GM19438 (cell line): Measurements from ENCODE around the gene LDLRAD2.
"Not testable (repeated sequence)": the region's sequence is repeated elsewhere in the genome, so short reads cannot be mapped to it uniquely, and the experiment has no call there.

Source experiments
- ATAC-seq: cut with Tn5 transposase; IDR thresholded peaks from one replicate; pipeline ENCODE4 v1.9.1; 2021; ENCODE audit warnings: low read depth; ENCODE audit not compliant: unreplicated experiment

The LDLRAD2 gene

DNA sequence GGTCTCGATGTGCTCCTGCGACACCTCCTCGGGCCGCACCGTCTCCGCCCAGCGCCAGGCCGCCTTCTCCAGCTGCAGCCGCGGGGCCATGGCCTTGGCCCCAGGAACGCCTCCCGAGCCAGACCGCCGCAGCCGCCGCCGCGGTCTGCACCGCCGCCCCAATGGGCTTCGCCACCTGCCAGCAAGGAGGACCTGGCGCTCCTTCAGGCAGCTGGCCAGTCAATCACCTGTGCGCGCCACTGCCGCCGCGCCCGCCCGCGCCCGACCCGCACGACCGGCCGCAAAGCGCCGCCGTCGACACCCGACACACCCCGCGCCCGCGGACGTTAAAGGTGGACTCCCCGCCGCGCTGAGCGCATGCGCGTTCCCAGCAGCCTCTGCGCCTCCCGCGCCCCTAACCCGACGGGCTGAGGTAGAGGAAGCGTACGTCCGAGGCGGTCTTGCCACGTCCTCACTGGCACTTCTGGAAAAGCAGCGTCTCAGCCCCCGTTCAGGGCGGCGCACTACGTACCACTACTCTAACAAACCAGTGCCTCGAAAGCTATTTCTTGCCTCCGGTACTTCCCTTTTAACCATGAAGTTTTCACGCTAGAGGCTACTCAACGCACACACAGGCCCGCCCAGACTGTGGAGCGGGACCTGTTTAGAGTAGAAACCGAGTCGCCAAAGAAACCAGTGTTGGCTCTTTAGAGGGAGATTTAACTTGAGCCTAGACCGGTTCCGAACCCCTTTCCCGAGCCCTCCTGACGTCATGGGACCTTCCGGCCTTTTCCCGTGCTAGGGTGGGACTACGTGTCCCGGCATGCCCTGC, 29.0 kb upstream of the LDLRAD2 start, which contains the start of gene USP48:
TSS of gene USP48 (minus strand) at position 282 of the 811 bp plus-strand sequence. CDS start at position 90, 192 bp downstream.
- ATAC-seq: peak; percentile 61

DNA sequence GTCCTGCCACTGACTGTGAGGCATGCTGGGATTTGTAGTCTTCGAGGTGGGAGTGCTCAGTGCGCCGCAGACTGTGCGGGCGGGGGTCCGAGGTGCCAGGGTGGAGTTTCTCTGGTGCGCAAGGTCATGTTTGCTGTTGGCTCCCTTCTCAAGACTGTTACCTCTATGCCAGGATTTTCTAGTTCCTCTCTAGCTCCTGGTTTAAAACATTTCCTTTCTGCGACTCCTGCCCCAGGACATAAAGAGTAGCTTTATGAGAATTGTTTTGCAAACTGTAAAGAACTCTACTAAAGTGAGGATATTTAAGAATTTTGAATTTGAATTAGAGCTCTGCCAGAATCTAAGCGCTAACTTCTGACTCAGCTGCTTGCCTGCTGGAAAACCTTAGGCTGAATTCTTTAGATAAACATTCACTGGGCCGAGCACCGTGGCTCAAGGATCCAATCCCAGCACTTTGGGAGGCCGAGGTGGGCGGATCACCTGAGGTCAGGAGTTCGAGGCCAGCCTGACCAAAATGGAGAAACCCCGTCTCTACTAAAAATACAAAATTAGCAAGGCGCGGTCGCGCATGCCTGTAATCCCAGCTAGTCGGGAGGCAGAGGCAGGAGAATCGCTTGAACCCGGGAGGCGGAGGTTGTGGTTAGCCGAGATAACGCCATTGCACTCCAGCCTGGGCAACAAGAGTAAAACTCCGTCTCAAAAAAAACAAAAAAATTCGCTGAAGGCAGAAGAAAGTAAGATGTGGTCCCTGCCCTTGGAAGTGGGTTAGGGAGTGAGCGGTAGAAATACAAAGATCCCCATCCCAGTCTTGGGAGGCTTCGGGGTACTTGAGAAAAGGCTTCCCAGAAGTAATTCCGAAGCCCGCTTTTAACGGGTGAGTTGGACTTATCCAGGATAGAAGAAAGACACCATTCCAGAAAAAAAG, 28.1 kb upstream of the LDLRAD2 start:
- ATAC-seq: no peak

DNA sequence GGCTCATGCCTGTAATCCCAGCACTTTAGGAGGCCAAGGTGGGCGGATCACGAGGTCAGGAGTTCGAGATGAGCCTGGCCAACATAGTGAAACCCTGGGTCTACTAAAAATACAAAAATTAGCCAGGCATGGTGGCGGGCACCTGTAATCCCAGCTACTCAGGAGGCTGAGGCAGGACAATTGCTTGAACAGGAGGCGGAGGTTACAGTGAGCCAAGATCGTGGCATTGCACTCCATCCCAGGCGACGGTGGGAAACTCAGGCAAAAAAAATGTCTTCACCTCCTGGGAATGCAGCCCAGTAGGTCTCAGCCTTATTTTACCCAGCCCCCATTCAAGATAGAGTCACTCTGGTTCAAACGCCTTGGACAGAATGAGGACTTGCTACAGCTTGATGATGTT, 26.3 kb upstream of the LDLRAD2 start:
- not testable (repeated sequence) for ATAC-seq

DNA sequence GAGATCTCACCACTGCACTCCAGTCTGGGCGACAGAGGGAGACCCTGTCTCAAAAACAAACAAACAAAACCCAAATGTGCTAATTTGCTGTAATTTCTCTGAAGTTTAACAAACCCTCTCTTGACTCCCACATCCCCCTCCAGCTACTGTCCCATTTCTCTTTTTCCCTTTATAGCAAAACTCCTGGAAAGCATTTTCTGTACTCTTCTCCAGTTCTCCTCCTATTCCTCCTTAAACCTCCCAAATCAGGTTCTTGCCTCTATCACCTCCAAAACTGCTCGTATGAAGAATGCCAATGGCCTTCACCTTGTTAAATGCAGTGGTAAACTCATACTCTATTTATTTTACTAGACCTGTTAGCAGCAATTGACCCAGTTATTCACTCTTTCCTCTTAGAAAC, 25.4 kb upstream of the LDLRAD2 start:
- ATAC-seq: no peak

DNA sequence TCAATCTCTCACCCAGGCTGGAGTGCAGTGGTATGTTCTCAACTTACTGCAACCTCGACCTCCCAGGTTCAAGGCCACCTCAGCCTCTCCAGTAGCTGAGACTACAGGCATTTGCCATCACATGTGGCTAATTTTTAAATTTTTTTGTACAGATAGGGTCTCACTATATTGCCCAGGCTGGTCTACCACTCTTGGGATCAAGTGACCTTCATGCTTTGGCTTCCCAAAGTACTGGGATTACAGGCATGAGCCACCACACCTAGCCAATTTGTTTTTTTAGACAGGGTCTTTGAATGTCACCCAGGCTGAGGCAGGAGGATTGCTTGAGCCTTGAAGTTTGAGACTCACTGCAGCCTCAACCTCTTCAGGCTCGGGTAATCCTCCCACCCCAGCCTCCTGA, 19.0 kb upstream of the LDLRAD2 start:
- no peak for ATAC-seq

DNA sequence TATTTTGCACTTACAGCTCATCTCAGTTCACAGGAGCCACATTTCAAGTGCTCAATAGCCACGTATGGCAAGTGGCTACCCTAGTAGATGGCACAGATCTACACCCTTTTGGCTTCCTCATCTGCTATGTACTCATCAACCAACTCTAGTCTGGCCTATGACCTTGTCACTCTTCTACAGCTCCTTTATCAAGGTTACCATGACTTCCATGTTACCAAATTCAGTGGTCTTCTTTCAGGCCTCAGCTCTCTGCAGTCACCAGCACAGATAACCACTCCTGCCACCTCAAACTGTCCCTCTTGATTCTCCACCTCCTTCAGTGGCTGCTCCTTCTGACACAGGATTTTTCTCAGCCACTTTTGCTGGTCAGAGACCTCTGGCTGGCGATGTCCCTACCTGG, 17.4 kb upstream of the LDLRAD2 start:
- ATAC-seq: no peak

DNA sequence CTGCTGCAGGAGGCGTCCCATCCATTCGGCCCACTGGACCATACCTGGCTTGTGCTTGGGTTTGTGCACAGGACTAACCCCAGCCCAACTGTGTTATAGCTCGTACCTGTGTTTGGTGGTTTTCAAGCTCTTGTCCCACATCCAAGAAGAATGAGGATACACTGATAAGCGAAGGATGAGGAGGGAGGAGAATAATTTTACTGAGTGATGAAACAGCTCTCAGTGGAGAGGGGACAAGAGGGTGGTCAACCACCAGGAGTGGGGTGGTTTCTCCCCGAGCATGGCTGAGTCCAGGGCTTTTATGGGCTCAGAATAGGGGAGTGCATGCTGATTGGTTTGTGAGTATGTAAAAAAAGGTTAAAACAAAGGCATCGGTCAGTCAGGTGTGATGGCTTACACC, 17.0 kb upstream of the LDLRAD2 start:
- no peak for ATAC-seq

DNA sequence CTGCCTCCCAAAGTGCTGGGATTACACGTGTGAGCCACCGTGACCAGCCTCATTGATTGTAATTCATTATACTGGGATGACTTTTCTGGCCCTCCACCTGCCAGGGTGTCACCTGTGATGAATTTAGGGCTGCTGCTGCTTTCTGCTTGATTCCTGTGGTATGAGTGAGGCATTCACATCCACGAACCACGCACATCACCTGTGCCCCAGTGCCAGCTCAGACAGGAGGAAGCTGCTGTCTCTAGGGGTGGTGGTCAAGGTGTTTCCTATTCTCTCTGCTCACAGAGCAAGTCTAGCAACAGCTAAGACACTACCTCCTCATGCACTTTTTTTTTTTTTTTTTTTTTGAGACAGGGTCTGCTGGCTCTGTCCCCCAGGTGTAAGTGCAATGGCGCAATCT, 12.3 kb upstream of the LDLRAD2 start:
- ATAC-seq: no peak

DNA sequence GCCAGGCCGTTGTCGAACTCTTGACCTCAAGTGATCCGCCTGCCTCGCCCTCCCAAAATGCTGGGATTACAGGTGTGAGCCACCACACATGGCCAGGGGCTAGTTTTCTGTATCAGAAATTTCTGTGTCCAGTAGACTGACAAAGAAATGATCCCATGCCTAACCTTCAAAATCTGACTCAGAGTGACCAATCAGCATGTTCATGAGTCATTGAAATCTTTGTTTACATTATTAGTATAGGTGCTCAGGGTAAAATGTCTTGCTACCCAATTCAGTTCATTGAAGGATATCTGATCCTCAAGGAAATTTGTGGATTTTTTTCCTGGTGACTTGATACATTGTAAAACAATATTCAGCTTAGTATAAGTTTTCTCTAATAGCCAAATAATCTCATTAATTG, 11.0 kb upstream of the LDLRAD2 start:
- no peak for ATAC-seq

DNA sequence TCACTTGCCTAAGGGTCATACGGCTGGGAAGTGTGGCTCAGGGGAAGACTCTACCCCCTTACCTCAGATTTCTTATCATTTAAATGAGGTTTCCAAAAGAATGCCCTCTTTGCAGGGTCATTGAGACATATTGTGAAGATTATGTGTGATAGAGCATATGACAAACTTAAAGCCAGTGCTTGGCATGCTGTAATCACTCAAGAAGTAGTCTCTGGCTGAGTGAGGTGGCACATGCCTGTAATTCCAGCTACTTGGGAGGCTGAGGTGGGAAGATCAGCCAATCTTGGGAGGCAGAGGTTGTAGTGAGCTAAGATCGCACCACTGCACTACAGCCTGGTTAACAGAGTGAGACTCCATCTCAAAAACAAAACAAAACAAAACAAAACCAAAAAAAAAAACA, 7.5 kb upstream of the LDLRAD2 start:
- no peak for ATAC-seq

DNA sequence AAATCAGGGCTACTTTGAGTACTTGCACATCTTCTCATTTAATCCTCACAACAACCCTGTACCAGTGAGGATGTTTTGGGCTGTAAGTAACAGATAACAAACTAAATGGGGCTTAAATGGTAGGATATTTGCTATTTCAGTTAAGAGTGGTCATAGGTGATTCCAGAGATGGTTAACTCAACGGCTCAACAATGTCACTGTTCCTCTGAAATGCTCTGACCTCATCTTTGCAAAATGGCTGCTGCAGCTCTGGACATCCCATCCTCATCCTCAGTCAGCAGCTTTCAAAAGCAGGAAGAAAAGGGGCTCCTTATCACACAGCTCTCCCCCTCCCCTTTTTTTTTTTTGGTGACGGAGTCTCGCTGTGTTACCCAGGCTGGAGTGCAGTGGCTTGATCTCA, 1.5 kb downstream of the LDLRAD2 start:
- ATAC-seq: no peak

DNA sequence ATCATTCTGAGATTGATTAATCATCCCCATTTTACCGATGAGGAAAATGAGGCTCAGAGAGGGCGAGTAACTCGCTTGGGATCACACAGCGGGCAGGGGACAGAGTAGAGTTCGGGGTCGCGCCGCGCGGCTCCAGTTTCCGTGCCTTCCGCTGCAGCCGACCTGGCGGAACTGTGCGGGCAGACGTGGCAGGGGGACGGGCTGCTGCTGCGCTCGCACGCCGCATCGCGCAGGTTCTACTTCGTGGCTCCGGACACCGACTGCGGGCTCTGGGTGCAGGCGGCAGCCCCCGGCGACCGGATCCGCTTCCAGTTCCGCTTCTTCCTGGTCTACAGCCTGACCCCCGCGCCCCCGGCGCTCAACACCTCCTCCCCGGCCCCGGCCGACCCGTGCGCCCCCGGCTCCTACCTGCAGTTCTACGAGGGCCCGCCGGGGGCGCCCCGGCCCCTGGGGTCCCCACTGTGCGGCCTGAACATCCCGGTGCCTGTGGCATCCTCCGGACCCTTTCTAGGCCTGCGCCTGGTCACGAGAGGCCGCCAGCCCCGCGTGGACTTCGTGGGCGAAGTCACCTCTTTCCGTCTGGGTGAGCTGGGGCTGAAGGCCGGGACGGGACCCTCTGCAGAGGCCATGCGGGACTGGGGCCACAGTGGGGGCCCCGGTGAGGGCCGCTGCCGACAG, 2.3 kb downstream of the LDLRAD2 start:
- ATAC-seq: no peak

DNA sequence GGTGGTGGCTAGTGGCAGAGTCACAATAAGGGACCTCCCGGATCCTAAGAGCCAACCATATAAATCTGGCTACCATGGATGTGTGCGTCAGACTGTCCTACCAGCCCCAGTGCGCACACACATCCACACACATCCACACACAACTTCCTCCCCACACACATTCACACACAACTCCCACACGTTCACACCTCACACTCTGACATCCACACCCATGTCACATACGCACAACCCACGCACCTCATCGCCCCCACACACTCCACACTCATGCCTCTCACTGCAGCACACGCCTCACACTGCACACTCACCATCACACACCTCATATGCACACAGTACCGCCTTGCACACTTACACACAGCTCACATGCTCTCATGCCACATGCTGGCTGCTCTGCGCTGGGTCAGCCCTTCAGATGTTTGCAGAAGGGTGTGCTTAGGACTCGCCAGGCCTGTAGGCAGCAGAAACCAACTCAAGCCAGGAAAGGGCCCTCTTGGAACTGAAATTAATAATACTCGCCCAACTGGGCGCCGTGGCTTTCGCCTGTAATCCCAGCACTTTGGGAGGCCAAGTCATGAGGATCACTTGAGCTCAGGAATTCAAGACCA, 3.0 kb downstream of the LDLRAD2 start:
- ATAC-seq: no peak

DNA sequence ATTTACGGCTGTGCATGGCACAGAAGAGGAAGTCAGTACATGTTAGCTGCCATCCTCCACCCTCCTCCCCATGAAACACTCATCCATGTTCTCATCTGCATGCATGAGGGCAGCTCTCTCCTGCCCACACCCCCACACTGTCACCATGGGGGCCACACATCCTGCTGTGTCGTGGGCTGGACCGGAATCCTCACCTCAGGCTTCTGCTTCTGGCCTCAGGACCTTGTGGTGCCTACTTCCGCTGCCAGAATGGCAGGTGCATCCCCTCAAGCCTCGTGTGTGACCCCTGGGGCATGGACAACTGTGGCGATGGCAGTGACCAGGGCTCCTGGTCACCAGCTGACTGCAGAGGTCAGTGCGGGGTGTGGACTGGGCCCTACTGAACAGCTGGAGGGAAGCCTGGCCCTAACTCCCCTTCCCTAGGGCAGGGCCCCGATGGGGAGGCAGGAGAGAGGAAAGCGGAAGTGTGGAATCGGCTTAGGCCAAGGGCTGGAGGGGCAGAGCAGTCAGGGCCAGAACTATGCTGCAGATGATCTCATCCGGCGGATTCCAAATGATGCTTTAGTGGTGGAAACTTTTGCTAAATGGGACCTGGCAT, 3.8 kb downstream of the LDLRAD2 start:
- ATAC-seq: no peak

DNA sequence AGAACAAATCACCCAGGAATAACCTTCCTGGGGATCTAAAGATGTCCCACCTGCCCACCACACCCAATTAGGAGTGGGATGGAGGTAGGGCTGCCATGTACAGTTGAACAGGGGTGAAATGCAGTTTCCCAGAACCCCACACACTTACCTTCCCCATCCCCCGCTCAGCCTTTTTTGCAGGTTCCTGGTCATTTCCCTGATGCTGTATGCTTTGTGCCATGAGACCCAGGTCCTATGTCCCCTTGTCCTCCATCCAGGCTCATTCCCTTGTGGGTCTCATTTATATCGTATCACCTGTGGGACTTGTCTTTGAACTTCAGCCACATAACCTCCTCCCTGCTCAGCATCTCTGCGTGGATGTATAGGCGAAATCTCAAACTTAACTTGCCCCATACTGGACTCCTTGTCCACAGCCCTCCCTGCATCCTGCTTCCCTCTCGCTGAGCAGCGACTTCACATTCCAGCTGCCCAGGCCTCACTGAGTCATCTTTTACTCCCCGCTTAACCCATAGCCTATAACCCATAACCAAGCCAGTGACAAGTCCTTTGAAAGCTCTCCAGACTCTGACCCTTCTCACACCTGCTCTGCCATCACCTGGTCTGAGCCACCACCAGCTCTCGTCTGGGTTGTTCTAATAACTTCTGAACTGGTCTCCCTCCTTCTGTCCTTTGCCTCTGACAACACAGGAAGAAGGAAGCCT, 4.7 kb downstream of the LDLRAD2 start:
- ATAC-seq: no peak

DNA sequence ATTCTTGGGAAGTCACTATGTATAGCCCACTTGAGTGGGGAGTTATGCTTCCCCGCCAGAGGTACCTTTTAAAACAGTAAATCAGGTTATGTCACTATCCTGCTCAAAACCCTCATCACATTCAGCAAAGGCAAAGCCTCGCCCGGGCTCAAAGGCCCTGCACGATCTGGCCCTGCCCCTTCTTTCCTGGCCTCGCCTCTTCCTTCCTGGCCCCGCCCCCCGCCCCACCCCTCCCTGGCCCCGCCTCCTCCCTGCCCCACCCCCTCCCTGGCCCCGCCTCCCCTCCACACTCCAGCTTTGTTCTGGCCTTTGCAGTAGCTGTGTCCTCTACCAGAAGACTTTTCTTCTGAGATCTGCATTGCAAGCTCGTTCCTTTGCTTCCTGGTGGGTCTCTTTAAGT, 6.6 kb downstream of the LDLRAD2 start:
- ATAC-seq: no peak

DNA sequence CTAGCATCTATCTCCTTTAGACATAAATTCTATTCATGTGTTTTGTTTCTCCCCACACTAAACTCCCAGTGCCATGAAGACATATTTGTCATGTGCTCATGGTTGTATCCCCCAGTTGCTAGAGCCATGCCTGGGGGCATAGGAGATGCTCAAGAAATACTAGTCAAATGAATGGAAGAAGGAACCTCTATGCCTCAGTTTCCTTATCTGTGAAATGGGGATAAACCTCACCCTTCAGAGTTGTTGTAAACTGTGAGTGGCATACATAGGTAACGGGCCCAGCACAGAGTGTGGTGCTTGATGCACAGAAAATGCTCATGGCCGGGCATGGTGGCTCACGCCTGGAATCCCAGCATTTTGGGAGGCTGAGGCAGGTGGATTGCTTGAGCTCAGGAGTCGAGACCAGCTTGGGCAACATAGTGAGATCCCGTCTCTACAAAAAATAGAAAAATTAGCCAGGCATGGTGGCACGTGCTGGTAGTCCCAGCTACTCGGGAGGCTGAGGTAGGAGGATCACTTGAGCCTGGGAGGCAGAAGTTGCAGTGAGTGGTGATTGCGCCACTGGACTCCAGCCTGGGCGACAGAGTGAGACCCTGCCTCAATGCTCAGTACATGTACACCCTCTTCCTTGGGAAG, 8.7 kb downstream of the LDLRAD2 start:
- ATAC-seq: no peak

DNA sequence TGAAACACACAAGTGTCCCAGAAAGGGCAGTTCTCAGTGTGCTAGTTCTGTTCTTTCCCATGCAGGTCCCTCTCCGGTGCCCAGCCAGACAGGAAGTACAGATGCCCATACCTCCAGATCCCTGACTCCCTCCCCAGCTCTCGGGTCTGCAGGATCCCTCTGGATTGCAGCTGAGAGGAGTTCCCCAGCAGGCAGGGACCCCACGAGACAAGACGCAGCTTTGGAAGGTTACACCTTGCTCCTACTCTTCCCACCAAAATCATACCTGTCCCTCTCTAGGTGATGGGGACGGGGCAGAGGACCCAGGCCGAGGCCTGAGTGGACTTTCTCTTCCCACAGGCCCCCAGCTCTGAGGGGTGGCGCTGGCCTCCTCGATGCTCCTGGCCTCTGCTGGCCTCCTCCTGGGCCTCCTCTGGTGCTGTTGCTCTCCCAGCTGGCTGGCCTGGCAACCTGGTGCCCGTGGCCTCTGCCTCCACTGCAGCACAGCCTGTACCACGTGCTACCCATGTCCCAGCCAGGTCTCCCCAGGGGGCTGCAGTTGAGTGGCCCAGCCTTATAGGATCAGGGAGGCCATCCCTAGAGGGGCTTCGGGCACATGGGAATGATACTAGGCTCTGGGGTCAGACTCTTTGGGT, 9.4 kb downstream of the LDLRAD2 start:
- no peak for ATAC-seq

DNA sequence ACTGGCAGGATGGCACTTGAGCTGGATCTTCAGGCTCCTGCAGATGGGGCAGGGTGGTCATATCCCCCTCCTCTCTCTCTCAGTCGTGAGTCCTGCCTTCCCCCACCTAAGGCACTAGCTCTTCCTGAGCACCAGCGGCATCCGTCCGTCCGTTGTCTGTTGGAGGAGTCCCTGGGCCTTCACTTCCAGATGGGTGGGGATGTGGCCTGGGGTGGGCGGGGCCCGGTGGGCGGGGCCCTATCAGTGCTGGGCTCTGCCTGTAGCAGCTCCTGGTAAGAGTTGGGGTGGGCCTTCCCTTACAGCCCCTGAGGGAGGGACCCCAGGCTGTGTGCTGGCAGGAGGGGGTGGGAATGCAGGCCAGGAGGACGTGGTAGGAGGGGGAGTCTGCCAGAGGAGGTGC, 10.3 kb downstream of the LDLRAD2 start:
- no peak for ATAC-seq
